SK-N-SH (cell line): ENCODE measurements around the gene TRIOBP. TPM values are rescaled to one million over a fixed set of nuclear protein-coding genes. Genes with fewer than 3 reads are reported as not detected.
"Not testable (repeated sequence)": the region's sequence is repeated elsewhere in the genome, so short reads cannot be mapped to it uniquely, and the experiment has no call there.

Source experiments
- CTCF ChIA-PET: fragments of 300-600, 350-600 bp; formaldehyde crosslinking; extraction: SDS; loops from one replicate; lab custom pipeline; 2021; lab: Yijun Ruan, JAX
- POLR2A ChIA-PET: fragments of 350-600 bp; sonication (Branson Sonifier 250); formaldehyde crosslinking; extraction: SDS; loops from one replicate; lab custom pipeline; 2020; ENCODE audit warnings: antibody characterized with exemption, inconsistent platforms; lab: Yijun Ruan, JAX
- DNase-seq: peaks from one replicate; pipeline ENCODE4 v3.0.0; 2012
- H2AFZ ChIP-seq: fragments of 200-600 bp; sonication (generic); 2 replicates; pipeline ENCODE4 v1.8.1; 2016; ENCODE audit warnings: antibody characterized with exemption, mild to moderate bottlenecking, low read depth
- H3F3A ChIP-seq: fragments of 200-600 bp; sonication (generic); replicated peaks from 2 replicates; pipeline ENCODE3; 2016; ENCODE audit warnings: antibody characterized with exemption, mild to moderate bottlenecking; ENCODE audit not compliant: insufficient read depth
- H3K27ac ChIP-seq, 2 experiments: fragments of 200-500 bp in 1 of 2; fragments of 200-600 bp in 1 of 2; sonication (Bioruptor generic) in 1 of 2; sonication (generic), shearing (Covaris generic) in 1 of 2; 2 replicates each; pipeline versions ENCODE4 v1.5.1 to v1.6.1; 2014 to 2016; ENCODE audit warnings: low read depth in 2 of 2, inconsistent platforms in 1 of 2, low read length in 1 of 2, mild to moderate bottlenecking in 1 of 2, mixed read lengths in 1 of 2
- H3K27me3 ChIP-seq: fragments of 200-600 bp; sonication (generic), shearing (Covaris generic); 2 replicates; pipeline ENCODE4 v1.6.1; 2016; ENCODE audit warnings: mixed run types; ENCODE audit not compliant: insufficient read depth
- H3K36me3 ChIP-seq, 2 experiments: fragments of 200-500 bp in 1 of 2; fragments of 200-600 bp in 1 of 2; sonication (Bioruptor generic) in 1 of 2; sonication (generic) in 1 of 2; replicated peaks in 1 of 2; 2 replicates each; pipeline versions ENCODE3 to v1.5.1; 2014 to 2016; ENCODE audit warnings: low read length in 1 of 2, mild to moderate bottlenecking in 1 of 2; ENCODE audit not compliant: insufficient read depth in 2 of 2, control insufficient read depth in 1 of 2
- H3K4me1 ChIP-seq, 2 experiments: fragments of 200-500 bp in 1 of 2; fragments of 200-600 bp in 1 of 2; sonication (Bioruptor generic) in 1 of 2; sonication (generic), shearing (Covaris generic) in 1 of 2; 2 replicates each; pipeline versions ENCODE4 v1.5.1 to v1.6.1; 2014 to 2016; ENCODE audit warnings: low read depth in 1 of 2, low read length in 1 of 2, mixed run types in 1 of 2; ENCODE audit not compliant: insufficient read depth in 2 of 2, control insufficient read depth in 1 of 2
- H3K4me2 ChIP-seq: fragments of 200-600 bp; sonication (generic), shearing (Covaris generic); 2 replicates; pipeline ENCODE4 v1.6.1; 2017; ENCODE audit warnings: mixed run types
- H3K4me3 ChIP-seq, 2 experiments: fragments of 200-500 bp in 1 of 2; fragments of 200-600 bp in 1 of 2; sonication (Bioruptor generic) in 1 of 2; sonication (generic), shearing (Covaris generic) in 1 of 2; 2 replicates each; pipeline versions ENCODE4 v1.5.1 to v1.8.1; 2014 to 2016; ENCODE audit warnings: low read depth in 2 of 2, inconsistent platforms in 1 of 2, low read length in 1 of 2, mild to moderate bottlenecking in 1 of 2, mixed read lengths in 1 of 2, moderate library complexity in 1 of 2
- H3K79me2 ChIP-seq: fragments of 200-600 bp; sonication (generic); 2 replicates; pipeline ENCODE4 v1.8.1; 2017; ENCODE audit warnings: mild to moderate bottlenecking; ENCODE audit not compliant: insufficient read depth
- H3K9ac ChIP-seq: fragments of 200-600 bp; sonication (generic); 2 replicates; pipeline ENCODE4 v1.6.1; 2017; ENCODE audit warnings: mixed run types
- H3K9me2 ChIP-seq: fragments of 200-600 bp; sonication (generic); 2 replicates; pipeline ENCODE4 v1.6.1; 2017; ENCODE audit warnings: mixed run types
- H3K9me3 ChIP-seq: fragments of 200-600 bp; sonication (generic); 2 replicates; pipeline ENCODE4 v1.6.1; 2017; ENCODE audit warnings: mixed run types, mild to moderate bottlenecking, moderate library complexity
- H4K20me1 ChIP-seq: fragments of 200-600 bp; sonication (generic); 2 replicates; pipeline ENCODE4 v1.6.1; 2017; ENCODE audit warnings: mild to moderate bottlenecking, mixed run types; ENCODE audit not compliant: insufficient read depth
- FOXM1 ChIP-seq: IDR thresholded peaks from 2 replicates; pipeline ENCODE4 v1.4.0; 2012; ENCODE audit warnings: low read depth, mild to moderate bottlenecking
- GABPA ChIP-seq: IDR thresholded peaks from 2 replicates; pipeline ENCODE4 v1.4.0; 2012; ENCODE audit warnings: low read depth, mild to moderate bottlenecking
- IRF3 ChIP-seq: fragments of 150-350 bp; IDR thresholded peaks from 2 replicates; pipeline ENCODE4 v1.6.1; 2016; ENCODE audit warnings: mild to moderate bottlenecking, low read depth, low read length
- TAF1 ChIP-seq: IDR thresholded peaks from 2 replicates; pipeline ENCODE4 v1.6.1; 2012; ENCODE audit warnings: low read depth, mild to moderate bottlenecking, low read length, moderate library complexity, borderline replicate concordance
- TCF12 ChIP-seq: IDR thresholded peaks from 2 replicates; pipeline ENCODE4 v1.4.0; 2012
- USF1 ChIP-seq: IDR thresholded peaks from 2 replicates; pipeline ENCODE4 v1.4.0; 2012; ENCODE audit warnings: low read depth, borderline replicate concordance
- USF2 ChIP-seq: fragments of 150-350 bp; IDR thresholded peaks from 2 replicates; pipeline ENCODE4 v1.6.1; 2017; ENCODE audit warnings: antibody characterized with exemption, low read length, low read depth, borderline replicate concordance
- ZBTB33 ChIP-seq: IDR thresholded peaks from 2 replicates; pipeline ENCODE4 v1.4.0; 2012; ENCODE audit warnings: low read depth, borderline replicate concordance
- WGBS: methylation state at CpG from one replicate; pipeline ENCODE4 v1.1.6; 2017; ENCODE audit warnings: low lambda C conversion rate; 5-methylcytosine and 5-hydroxymethylcytosine counted together
- polyA plus RNA-seq, 3 experiments: library from polyadenylated mRNA; depleted of rRNA; stranded (reverse); fragments of >200 nt; gene quantifications; 2 replicates each; pipeline ENCODE4 v1.2.3, GENCODE V29; 2012
- TF ChIP-seq, protein P1 (sequence below): IDR thresholded peaks from 2 replicates; pipeline ENCODE4 v1.4.0; 2012; ENCODE audit warnings: low read depth

The TRIOBP gene
- polyA plus RNA-seq, 1 of the 3 experiments (the other 2 are of a cell fraction) = 43.6 TPM

GRCh38 chr22:37797874-37798500 lies 101.1 kb downstream of the TRIOBP start (continued):
- TF ChIP-seq ZBTB33 (no peak), IRF3 (no peak), FOXM1 (no peak), TCF12 (no peak), USF2 (no peak), TAF1 (no peak), GABPA (no peak), USF1 (no peak)
- TF ChIP-seq, protein P1, sequence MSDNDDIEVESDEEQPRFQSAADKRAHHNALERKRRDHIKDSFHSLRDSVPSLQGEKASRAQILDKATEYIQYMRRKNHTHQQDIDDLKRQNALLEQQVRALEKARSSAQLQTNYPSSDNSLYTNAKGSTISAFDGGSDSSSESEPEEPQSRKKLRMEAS = no peak
- TF ChIP-seq, all 33 proteins: peak for 0

DNA sequence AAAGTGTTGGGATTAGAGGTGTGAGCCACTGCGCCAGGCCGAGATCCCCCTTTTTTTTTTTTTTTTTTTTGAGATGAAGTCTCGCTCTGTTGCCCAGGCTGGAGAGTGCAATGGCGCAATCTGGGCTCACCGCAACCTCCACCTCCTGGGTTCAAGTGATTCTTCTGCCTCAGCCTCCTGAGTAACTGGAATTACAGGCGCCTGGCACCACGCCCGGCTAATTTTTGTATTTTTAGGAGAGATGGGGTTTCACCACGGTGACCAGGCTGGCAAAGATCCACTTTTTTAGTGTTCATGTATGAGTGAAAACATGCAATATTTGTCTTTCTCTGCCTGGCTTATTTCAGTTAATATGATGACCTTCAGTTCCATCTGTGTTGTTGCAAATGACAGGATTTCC lies 103.1 kb downstream of the TRIOBP start:
- H2AFZ ChIP-seq, H3K79me2 ChIP-seq, H3K9ac ChIP-seq, H3F3A ChIP-seq, H3K9me2 ChIP-seq, H3K9me3 ChIP-seq, H3K4me2 ChIP-seq, H3K36me3 ChIP-seq, POLR2A ChIA-PET, H3K27ac ChIP-seq, H3K4me3 ChIP-seq, H3K27me3 ChIP-seq, H4K20me1 ChIP-seq, DNase-seq: not testable (repeated sequence)
- H3K4me1 ChIP-seq = peaks cover 0 to 18% of the 10 kb centered on the region in 2 experiments; a peak in 1 of 4 replicates
- 75% methylated on average over 9 of the region's 9 CpGs for WGBS
- CTCF ChIA-PET = interaction anchor here (1.2 kb wide), 1 partner anchor 8 kb away, joined by 5 read pairs; no protein-coding TSS in a partner anchor
